Neural cell (in vitro differentiated cells): ENCODE results near the gene AFF2. TPM values are rescaled to one million over a fixed set of nuclear protein-coding genes. Genes with fewer than 3 reads are reported as not detected.

Experiments used
- H2AFZ ChIP-seq: fragments of 200-600, 300-800 bp; sonication (generic), shearing (Covaris generic); 2 replicates; pipeline ENCODE4 v1.6.0; 2014; ENCODE audit warnings: low read depth, mild to moderate bottlenecking, antibody characterized with exemption, low read length, moderate library complexity
- H3F3A ChIP-seq: fragments of 200-600 bp; shearing (Covaris generic); 2 replicates; pipeline ENCODE4 v1.6.1; 2016; ENCODE audit warnings: mild to moderate bottlenecking, moderate library complexity, mixed read lengths, antibody characterized with exemption, low read length; ENCODE audit not compliant: insufficient read depth, poor library complexity, severe bottlenecking
- H3K27ac ChIP-seq: fragments of 200-600, 300-800 bp; sonication (generic), shearing (Covaris generic); 2 replicates; pipeline ENCODE4 v1.5.1; 2014; ENCODE audit warnings: mild to moderate bottlenecking, low read length, moderate library complexity
- H3K27me3 ChIP-seq: fragments of 300-800, 200-600 bp; sonication (generic), shearing (Covaris generic); 2 replicates; pipeline ENCODE4 v1.6.0; 2014; ENCODE audit warnings: mild to moderate bottlenecking, low read depth, low read length, moderate library complexity; ENCODE audit not compliant: insufficient read depth
- H3K36me3 ChIP-seq: fragments of 300-800, 200-600 bp; sonication (generic), shearing (Covaris generic); 2 replicates; pipeline ENCODE4 v1.5.1; 2014; ENCODE audit warnings: mild to moderate bottlenecking, antibody characterized with exemption, low read length, moderate library complexity; ENCODE audit not compliant: insufficient read depth
- H3K4me2 ChIP-seq: fragments of 300-800, 200-600 bp; sonication (generic), shearing (Covaris generic); 2 replicates; pipeline ENCODE4 v1.6.0; 2014; ENCODE audit warnings: mild to moderate bottlenecking, low read length
- H3K4me3 ChIP-seq: fragments of 300-800, 200-600 bp; sonication (generic), shearing (Covaris generic); 2 replicates; pipeline ENCODE4 v1.5.1; 2014; ENCODE audit warnings: mild to moderate bottlenecking, low read length, moderate library complexity
- H3K79me2 ChIP-seq: fragments of 200-600 bp; shearing (Covaris generic); replicated peaks from 2 replicates; pipeline ENCODE4 v1.6.0; 2014; ENCODE audit warnings: mild to moderate bottlenecking, low read length, moderate library complexity; ENCODE audit not compliant: insufficient read depth
- H3K9ac ChIP-seq: fragments of 300-800, 200-600 bp; sonication (generic), shearing (Covaris generic); 2 replicates; pipeline ENCODE4 v1.6.1; 2016; ENCODE audit warnings: mild to moderate bottlenecking, low read length, mixed read lengths
- H3K9me2 ChIP-seq: fragments of 200-600 bp; shearing (Covaris generic); 2 replicates; pipeline ENCODE4 v1.6.1; 2016; ENCODE audit warnings: mild to moderate bottlenecking, low read length, mixed read lengths; ENCODE audit not compliant: insufficient read depth
- H3K9me3 ChIP-seq: fragments of 200-600, 300-800 bp; sonication (generic), shearing (Covaris generic); 2 replicates; pipeline ENCODE4 v1.6.1; 2016; ENCODE audit warnings: mild to moderate bottlenecking, mixed run types, low read length, moderate library complexity, mixed read lengths
- H4K20me1 ChIP-seq: fragments of 200-600 bp; shearing (Covaris generic); 2 replicates; pipeline ENCODE4 v1.6.1; 2016; ENCODE audit warnings: mild to moderate bottlenecking, mixed run types; ENCODE audit not compliant: insufficient read depth
- EP300 ChIP-seq: fragments of 450-650 bp; conservative IDR thresholded peaks from 2 replicates; pipeline ENCODE4 v1.6.1; 2014; ENCODE audit warnings: antibody characterized with exemption, mild to moderate bottlenecking, moderate library complexity; ENCODE audit not compliant: poor library complexity, severe bottlenecking
- EZH2 ChIP-seq: fragments of 200-600, 300-800 bp; shearing (Covaris generic), sonication (generic); IDR thresholded peaks from 2 replicates; pipeline ENCODE4 v1.6.1; 2014; ENCODE audit warnings: antibody characterized with exemption, low read length, borderline replicate concordance, mild to moderate bottlenecking; ENCODE audit not compliant: insufficient read depth, poor library complexity, severe bottlenecking
- MXI1 ChIP-seq: fragments of 450-650 bp; conservative IDR thresholded peaks from 2 replicates; pipeline ENCODE4 v1.6.1; 2014; ENCODE audit warnings: antibody characterized with exemption, mild to moderate bottlenecking; ENCODE audit not compliant: poor library complexity, severe bottlenecking
- POLR2AphosphoS5 ChIP-seq: IDR thresholded peaks from 2 replicates; pipeline ENCODE4 v1.6.1; 2012
- RAD21 ChIP-seq: fragments of 450-650 bp; conservative IDR thresholded peaks from 2 replicates; pipeline ENCODE4 v1.6.1; 2014; ENCODE audit warnings: antibody characterized with exemption, mild to moderate bottlenecking, moderate library complexity
- SMC3 ChIP-seq: fragments of 450-650 bp; conservative IDR thresholded peaks from 2 replicates; pipeline ENCODE4 v1.6.1; 2014; ENCODE audit warnings: antibody characterized with exemption, mild to moderate bottlenecking, moderate library complexity; ENCODE audit not compliant: poor library complexity
- TAF1 ChIP-seq: IDR thresholded peaks from 2 replicates; pipeline ENCODE4 v1.6.1; 2012; ENCODE audit warnings: low read depth
- polyA plus RNA-seq: library from polyadenylated mRNA; depleted of rRNA; stranded (reverse); fragments of >200 nt; gene quantifications from 2 replicates; pipeline ENCODE4 v1.2.3, GENCODE V29; 2014
- TF ChIP-seq, protein P1 (sequence below): fragments of 450-650 bp; IDR thresholded peaks from 2 replicates; pipeline ENCODE4 v1.5.1; 2014; ENCODE audit warnings: antibody characterized with exemption, mild to moderate bottlenecking, moderate library complexity; ENCODE audit not compliant: poor library complexity, severe bottlenecking
- TF ChIP-seq, protein P2 (sequence below): IDR thresholded peaks from 2 replicates; pipeline ENCODE4 v1.6.1; 2012; ENCODE audit warnings: borderline replicate concordance

The AFF2 gene
- polyA plus RNA-seq, 1 donor from 2014 or later: 10.5 TPM

DNA sequence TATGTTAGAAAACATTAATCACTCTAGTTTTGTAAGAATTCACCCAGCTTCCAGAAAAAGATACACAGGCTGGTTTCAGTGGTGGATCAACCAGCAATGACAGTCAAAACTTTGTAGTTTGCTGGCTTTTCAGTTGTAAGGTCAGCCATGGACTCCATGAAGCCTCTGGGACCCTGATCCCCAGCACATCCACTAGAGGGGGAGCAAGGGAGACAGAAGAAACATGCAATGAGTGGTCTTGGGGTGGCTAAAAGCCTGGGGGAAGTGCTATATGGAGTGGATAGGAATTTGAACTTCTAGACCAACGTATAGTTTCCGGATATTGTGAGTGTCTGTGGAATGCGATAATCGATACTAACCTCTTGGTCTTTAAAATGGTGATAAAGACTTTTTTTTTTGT, 72.7 kb downstream of the AFF2 start:
- H3K27me3 ChIP-seq: no peaks in the 10 kb centered on the region

DNA sequence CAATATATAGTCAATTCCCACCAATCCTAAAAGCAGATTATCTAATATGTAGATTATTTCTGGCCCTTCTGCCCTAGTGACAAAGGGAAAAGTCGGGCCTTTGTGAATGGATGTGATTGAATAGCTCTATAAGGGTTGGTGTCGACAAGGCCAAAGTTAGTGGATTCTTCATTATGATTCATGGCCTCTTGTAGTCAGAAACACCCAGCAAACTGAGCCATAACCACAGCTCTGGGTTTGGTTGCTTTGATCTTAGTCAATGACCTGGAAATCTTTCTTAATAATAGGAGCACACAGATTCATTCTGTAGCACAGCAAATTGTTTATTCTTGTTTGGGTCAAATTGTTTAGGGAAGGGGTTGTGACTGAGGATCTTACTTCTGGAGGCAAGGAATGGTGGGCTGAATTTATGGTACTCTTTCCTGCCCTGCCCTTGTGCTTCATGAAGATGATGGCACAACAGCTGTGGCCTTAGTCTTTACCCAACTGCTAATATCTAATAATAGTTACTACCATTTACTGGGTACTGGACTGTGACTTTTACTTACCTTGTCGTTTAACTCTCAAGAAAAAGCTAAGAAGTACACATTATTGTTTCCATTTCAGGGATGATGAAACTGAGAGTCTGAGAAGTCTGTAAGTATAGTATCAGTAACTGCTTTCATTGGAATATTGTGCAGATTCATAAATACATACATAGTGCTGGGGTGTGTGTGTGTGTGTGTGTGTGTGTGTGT, 74.0 kb downstream of the AFF2 start:
- H3K79me2 ChIP-seq: no peaks in the 10 kb centered on the region
- no peaks in the 10 kb centered on the region for H4K20me1 ChIP-seq
- no peak overlapping the region for H3K9ac ChIP-seq
- no peaks in the 10 kb centered on the region for H3K36me3 ChIP-seq
- no peak overlapping the region for H3K27ac ChIP-seq
- H3K27me3 ChIP-seq: no peaks in the 10 kb centered on the region
- H3K9me3 ChIP-seq: no peaks in the 10 kb centered on the region
- no peaks in the 10 kb centered on the region for H3K9me2 ChIP-seq
- TF ChIP-seq POLR2AphosphoS5: no peak
- no peak for TF ChIP-seq EZH2
- TF ChIP-seq, protein P1, sequence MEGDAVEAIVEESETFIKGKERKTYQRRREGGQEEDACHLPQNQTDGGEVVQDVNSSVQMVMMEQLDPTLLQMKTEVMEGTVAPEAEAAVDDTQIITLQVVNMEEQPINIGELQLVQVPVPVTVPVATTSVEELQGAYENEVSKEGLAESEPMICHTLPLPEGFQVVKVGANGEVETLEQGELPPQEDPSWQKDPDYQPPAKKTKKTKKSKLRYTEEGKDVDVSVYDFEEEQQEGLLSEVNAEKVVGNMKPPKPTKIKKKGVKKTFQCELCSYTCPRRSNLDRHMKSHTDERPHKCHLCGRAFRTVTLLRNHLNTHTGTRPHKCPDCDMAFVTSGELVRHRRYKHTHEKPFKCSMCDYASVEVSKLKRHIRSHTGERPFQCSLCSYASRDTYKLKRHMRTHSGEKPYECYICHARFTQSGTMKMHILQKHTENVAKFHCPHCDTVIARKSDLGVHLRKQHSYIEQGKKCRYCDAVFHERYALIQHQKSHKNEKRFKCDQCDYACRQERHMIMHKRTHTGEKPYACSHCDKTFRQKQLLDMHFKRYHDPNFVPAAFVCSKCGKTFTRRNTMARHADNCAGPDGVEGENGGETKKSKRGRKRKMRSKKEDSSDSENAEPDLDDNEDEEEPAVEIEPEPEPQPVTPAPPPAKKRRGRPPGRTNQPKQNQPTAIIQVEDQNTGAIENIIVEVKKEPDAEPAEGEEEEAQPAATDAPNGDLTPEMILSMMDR: no peak
- no peak for TF ChIP-seq RAD21
- TF ChIP-seq, protein P2, sequence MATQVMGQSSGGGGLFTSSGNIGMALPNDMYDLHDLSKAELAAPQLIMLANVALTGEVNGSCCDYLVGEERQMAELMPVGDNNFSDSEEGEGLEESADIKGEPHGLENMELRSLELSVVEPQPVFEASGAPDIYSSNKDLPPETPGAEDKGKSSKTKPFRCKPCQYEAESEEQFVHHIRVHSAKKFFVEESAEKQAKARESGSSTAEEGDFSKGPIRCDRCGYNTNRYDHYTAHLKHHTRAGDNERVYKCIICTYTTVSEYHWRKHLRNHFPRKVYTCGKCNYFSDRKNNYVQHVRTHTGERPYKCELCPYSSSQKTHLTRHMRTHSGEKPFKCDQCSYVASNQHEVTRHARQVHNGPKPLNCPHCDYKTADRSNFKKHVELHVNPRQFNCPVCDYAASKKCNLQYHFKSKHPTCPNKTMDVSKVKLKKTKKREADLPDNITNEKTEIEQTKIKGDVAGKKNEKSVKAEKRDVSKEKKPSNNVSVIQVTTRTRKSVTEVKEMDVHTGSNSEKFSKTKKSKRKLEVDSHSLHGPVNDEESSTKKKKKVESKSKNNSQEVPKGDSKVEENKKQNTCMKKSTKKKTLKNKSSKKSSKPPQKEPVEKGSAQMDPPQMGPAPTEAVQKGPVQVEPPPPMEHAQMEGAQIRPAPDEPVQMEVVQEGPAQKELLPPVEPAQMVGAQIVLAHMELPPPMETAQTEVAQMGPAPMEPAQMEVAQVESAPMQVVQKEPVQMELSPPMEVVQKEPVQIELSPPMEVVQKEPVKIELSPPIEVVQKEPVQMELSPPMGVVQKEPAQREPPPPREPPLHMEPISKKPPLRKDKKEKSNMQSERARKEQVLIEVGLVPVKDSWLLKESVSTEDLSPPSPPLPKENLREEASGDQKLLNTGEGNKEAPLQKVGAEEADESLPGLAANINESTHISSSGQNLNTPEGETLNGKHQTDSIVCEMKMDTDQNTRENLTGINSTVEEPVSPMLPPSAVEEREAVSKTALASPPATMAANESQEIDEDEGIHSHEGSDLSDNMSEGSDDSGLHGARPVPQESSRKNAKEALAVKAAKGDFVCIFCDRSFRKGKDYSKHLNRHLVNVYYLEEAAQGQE: no peak
- TF ChIP-seq TAF1: no peak
- no peak for TF ChIP-seq EP300
- TF ChIP-seq MXI1: no peak
- TF ChIP-seq SMC3: no peak
- no peak overlapping the region for H2AFZ ChIP-seq
- H3K4me2 ChIP-seq: no peak overlapping the region
- no peak overlapping the region for H3K4me3 ChIP-seq
- no peaks in the 10 kb centered on the region for H3F3A ChIP-seq

More for the DNA sequence above, 72.7 kb downstream of the AFF2 start:
- H3K9ac ChIP-seq: no peak overlapping the region
- H3K4me2 ChIP-seq: no peak overlapping the region
- TF ChIP-seq, protein P1: no peak
- no peak for TF ChIP-seq RAD21
- TF ChIP-seq, protein P2: no peak
- no peak for TF ChIP-seq TAF1
- TF ChIP-seq MXI1: no peak
- no peak for TF ChIP-seq POLR2AphosphoS5
- no peak for TF ChIP-seq EZH2
- TF ChIP-seq EP300: no peak
- TF ChIP-seq SMC3: no peak
- H2AFZ ChIP-seq: no peak overlapping the region
- H3K9me2 ChIP-seq: no peaks in the 10 kb centered on the region
- no peaks in the 10 kb centered on the region for H4K20me1 ChIP-seq
- H3K27ac ChIP-seq: no peak overlapping the region
- no peaks in the 10 kb centered on the region for H3K79me2 ChIP-seq
- H3F3A ChIP-seq: no peaks in the 10 kb centered on the region
- no peak overlapping the region for H3K4me3 ChIP-seq
- H3K9me3 ChIP-seq: no peaks in the 10 kb centered on the region
- no peaks in the 10 kb centered on the region for H3K36me3 ChIP-seq
